Measurements from ENCODE around the gene SPTLC2. TPM values are rescaled to one million over a fixed set of nuclear protein-coding genes. Genes with fewer than 3 reads are reported as not detected.

Gene SPTLC2
- total and polyA plus RNA-seq, 5 donors from 2014 or later: 8.9 to 18.1 (median 10.1) TPM

DNA sequence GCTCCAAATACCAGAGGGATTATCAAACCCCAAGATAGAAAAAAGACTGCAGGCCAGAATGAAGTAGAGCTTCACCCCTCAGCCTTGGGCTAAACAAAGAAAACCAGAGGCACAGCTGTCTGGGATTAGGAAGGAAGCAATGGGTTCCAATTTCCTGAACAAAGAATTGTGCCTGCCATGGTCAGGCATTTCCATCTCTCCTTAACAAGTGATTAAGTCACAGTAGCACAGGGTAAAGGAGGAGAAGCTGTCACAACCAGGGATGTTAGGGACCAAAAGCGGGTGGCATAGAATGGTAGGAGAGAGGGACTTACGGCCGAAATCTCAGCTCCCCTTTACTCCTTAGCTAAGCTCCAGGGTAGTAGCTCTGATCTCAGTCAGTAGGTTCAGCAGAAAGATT is 33.9 kb downstream of the SPTLC2 start:
- peak overlapping the region in 1 of 3 donors; percentile 77 for H3K27ac Mint-ChIP-seq

GRCh38 chr14:77580964-77581505 is 35.4 kb downstream of the SPTLC2 start:
- peaks cover 11% of the 10 kb centered on the region for H3K36me3 ChIP-seq (ENCODE audit: control insufficient read depth, insufficient read depth, low read length)
- Mint-ChIP-seq H3K27me3 (no peaks in the 10 kb centered on the region), H3K27ac (peak overlapping the region; percentile 76 to 79 (median 76)), H3K4me1 (peaks cover 26 to 36% (median 29%) of the 10 kb centered on the region in 4 donors), H3K9me3 (no peaks in the 10 kb centered on the region), H3K36me3 (peaks cover 14% of the 10 kb centered on the region), H3K4me3 (peak overlapping the region; percentile 6 to 92 (median 74))
- peak overlapping the region; percentile 82 for H3K4me3 ChIP-seq (ENCODE audit: low read depth, low read length)
- ATAC-seq (ENCODE audit: low read depth in 2 of 2): peak; percentile 75 to 81
- peak overlapping the region; percentile 49 for H3K27ac ChIP-seq (ENCODE audit: insufficient read depth, low read length, poor library complexity, severe bottlenecking)
- no peaks in the 10 kb centered on the region for H3K9me3 ChIP-seq (ENCODE audit: control insufficient read depth in 2 of 2, low read length in 2 of 2)
- DNase-seq: peak in 2 of 3 donors; percentile 54 to 64
- peaks cover 14% of the 10 kb centered on the region for H3K4me1 ChIP-seq (ENCODE audit: control insufficient read depth, insufficient read depth, low read length, poor library complexity, severe bottlenecking)
- no peaks in the 10 kb centered on the region for H3K27me3 ChIP-seq (ENCODE audit: control insufficient read depth, insufficient read depth, low read length)

More for the DNA sequence above, 33.9 kb downstream of the SPTLC2 start:
- DNase-seq (no peak), ATAC-seq (ENCODE audit: low read depth in 2 of 2) (no peak)
- H3K36me3 ChIP-seq (ENCODE audit: control insufficient read depth, insufficient read depth, low read length): peaks cover 2% of the 10 kb centered on the region
- H3K9me3 ChIP-seq (ENCODE audit: control insufficient read depth in 2 of 2, low read length in 2 of 2): no peaks in the 10 kb centered on the region
- no peak overlapping the region for H3K4me3 ChIP-seq (ENCODE audit: low read depth, low read length)
- Mint-ChIP-seq H3K36me3 (peaks cover 16% of the 10 kb centered on the region), H3K4me1 (peaks cover 28 to 44% (median 32%) of the 10 kb centered on the region in 4 donors), H3K27me3 (no peaks in the 10 kb centered on the region), H3K9me3 (no peaks in the 10 kb centered on the region), H3K4me3 (no peak overlapping the region)
- H3K27me3 ChIP-seq (ENCODE audit: control insufficient read depth, insufficient read depth, low read length): no peaks in the 10 kb centered on the region
- H3K4me1 ChIP-seq (ENCODE audit: control insufficient read depth, insufficient read depth, low read length, poor library complexity, severe bottlenecking): peaks cover 14% of the 10 kb centered on the region
- no peak overlapping the region for H3K27ac ChIP-seq (ENCODE audit: insufficient read depth, low read length, poor library complexity, severe bottlenecking)

GRCh38 chr14:77580477-77580876 is 36.0 kb downstream of the SPTLC2 start:
- peaks cover 16% of the 10 kb centered on the region for H3K36me3 ChIP-seq (ENCODE audit: control insufficient read depth, insufficient read depth, low read length)
- peaks cover 23 to 36% (median 28%) of the 10 kb centered on the region in 4 donors for H3K4me1 Mint-ChIP-seq
- no peaks in the 10 kb centered on the region for H3K9me3 ChIP-seq (ENCODE audit: control insufficient read depth in 2 of 2, low read length in 2 of 2)
- peak overlapping the region in 2 of 4 donors; percentile 21 to 71 for H3K4me3 Mint-ChIP-seq
- DNase-seq (no peak), ATAC-seq (ENCODE audit: low read depth in 2 of 2) (no peak)
- H3K27me3 ChIP-seq (ENCODE audit: control insufficient read depth, insufficient read depth, low read length): no peaks in the 10 kb centered on the region
- no peaks in the 10 kb centered on the region for H3K9me3 Mint-ChIP-seq
- H3K27me3 Mint-ChIP-seq: no peaks in the 10 kb centered on the region
- H3K4me3 ChIP-seq (ENCODE audit: low read depth, low read length): peak overlapping the region; percentile 82
- peak overlapping the region; percentile 49 for H3K27ac ChIP-seq (ENCODE audit: insufficient read depth, low read length, poor library complexity, severe bottlenecking)
- H3K36me3 Mint-ChIP-seq: peaks cover 14% of the 10 kb centered on the region
- peaks cover 14% of the 10 kb centered on the region for H3K4me1 ChIP-seq (ENCODE audit: control insufficient read depth, insufficient read depth, low read length, poor library complexity, severe bottlenecking)
- peak overlapping the region; percentile 76 to 79 (median 76) for H3K27ac Mint-ChIP-seq

GRCh38 chr14:77579780-77580179 is 36.7 kb downstream of the SPTLC2 start:
- peaks cover 14% of the 10 kb centered on the region for H3K4me1 ChIP-seq (ENCODE audit: control insufficient read depth, insufficient read depth, low read length, poor library complexity, severe bottlenecking)
- no peak overlapping the region for H3K4me3 Mint-ChIP-seq
- H3K36me3 ChIP-seq (ENCODE audit: control insufficient read depth, insufficient read depth, low read length): peaks cover 22% of the 10 kb centered on the region
- no peak overlapping the region for H3K27ac ChIP-seq (ENCODE audit: insufficient read depth, low read length, poor library complexity, severe bottlenecking)
- no peaks in the 10 kb centered on the region for H3K9me3 ChIP-seq (ENCODE audit: control insufficient read depth in 2 of 2, low read length in 2 of 2)
- DNase-seq: no peak
- no peaks in the 10 kb centered on the region for H3K27me3 ChIP-seq (ENCODE audit: control insufficient read depth, insufficient read depth, low read length)
- peaks cover 16% of the 10 kb centered on the region for H3K36me3 Mint-ChIP-seq
- no peaks in the 10 kb centered on the region for H3K27me3 Mint-ChIP-seq
- H3K4me3 ChIP-seq (ENCODE audit: low read depth, low read length): no peak overlapping the region
- H3K9me3 Mint-ChIP-seq: no peaks in the 10 kb centered on the region
- peaks cover 21 to 36% (median 27%) of the 10 kb centered on the region in 4 donors for H3K4me1 Mint-ChIP-seq
- H3K27ac Mint-ChIP-seq: no peak overlapping the region
- no peak for ATAC-seq (ENCODE audit: low read depth in 2 of 2)

GRCh38 chr14:77579065-77579464 is 37.4 kb downstream of the SPTLC2 start:
- Mint-ChIP-seq H3K36me3 (peaks cover 22% of the 10 kb centered on the region), H3K27ac (no peak overlapping the region), H3K9me3 (peaks cover 0 to 2% (median 0%) of the 10 kb centered on the region in 7 donors), H3K4me1 (peaks cover 21 to 33% (median 23%) of the 10 kb centered on the region in 4 donors), H3K4me3 (no peak overlapping the region), H3K27me3 (no peaks in the 10 kb centered on the region)
- no peak overlapping the region for H3K4me3 ChIP-seq (ENCODE audit: low read depth, low read length)
- DNase-seq (no peak), ATAC-seq (ENCODE audit: low read depth in 2 of 2) (no peak)
- H3K36me3 ChIP-seq (ENCODE audit: control insufficient read depth, insufficient read depth, low read length): peaks cover 28% of the 10 kb centered on the region
- H3K9me3 ChIP-seq (ENCODE audit: control insufficient read depth in 2 of 2, low read length in 2 of 2): no peaks in the 10 kb centered on the region
- H3K27ac ChIP-seq (ENCODE audit: insufficient read depth, low read length, poor library complexity, severe bottlenecking): no peak overlapping the region
- H3K4me1 ChIP-seq (ENCODE audit: control insufficient read depth, insufficient read depth, low read length, poor library complexity, severe bottlenecking): peaks cover 14% of the 10 kb centered on the region
- H3K27me3 ChIP-seq (ENCODE audit: control insufficient read depth, insufficient read depth, low read length): no peaks in the 10 kb centered on the region

GRCh38 chr14:77574446-77575115 is 41.9 kb downstream of the SPTLC2 start:
- Mint-ChIP-seq H3K4me3 (no peak overlapping the region), H3K4me1 (peaks cover 2 to 8% (median 6%) of the 10 kb centered on the region in 4 donors), H3K27ac (no peak overlapping the region), H3K27me3 (no peaks in the 10 kb centered on the region), H3K36me3 (peaks cover 27% of the 10 kb centered on the region), H3K9me3 (peaks cover 0 to 3% (median 0%) of the 10 kb centered on the region in 7 donors)
- ATAC-seq (ENCODE audit: low read depth in 2 of 2) (no peak), DNase-seq (no peak)
- no peak overlapping the region for H3K27ac ChIP-seq (ENCODE audit: insufficient read depth, low read length, poor library complexity, severe bottlenecking)
- H3K36me3 ChIP-seq (ENCODE audit: control insufficient read depth, insufficient read depth, low read length): peaks cover 44% of the 10 kb centered on the region
- H3K4me3 ChIP-seq (ENCODE audit: low read depth, low read length): no peak overlapping the region
- no peaks in the 10 kb centered on the region for H3K27me3 ChIP-seq (ENCODE audit: control insufficient read depth, insufficient read depth, low read length)
- no peaks in the 10 kb centered on the region for H3K4me1 ChIP-seq (ENCODE audit: control insufficient read depth, insufficient read depth, low read length, poor library complexity, severe bottlenecking)
- H3K9me3 ChIP-seq (ENCODE audit: control insufficient read depth in 2 of 2, low read length in 2 of 2): no peaks in the 10 kb centered on the region

DNA sequence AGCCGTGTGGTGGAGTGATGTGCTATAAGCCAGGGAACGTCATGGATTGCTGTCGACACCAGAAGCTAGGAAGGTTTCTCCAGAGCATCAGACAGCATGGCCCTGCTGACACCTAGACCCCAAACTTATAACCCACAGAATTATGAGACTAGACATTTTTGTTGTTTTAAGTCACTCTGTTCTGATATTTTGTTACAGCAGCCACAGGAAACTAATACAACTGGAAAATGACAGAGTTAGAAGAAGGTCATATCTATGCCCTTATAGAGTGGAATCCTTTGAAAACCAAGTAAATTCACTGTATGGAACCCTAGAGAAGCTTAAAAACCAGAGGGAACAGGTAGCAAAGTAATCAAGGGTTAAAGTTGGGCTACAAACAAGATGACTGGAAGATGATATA is 42.5 kb downstream of the SPTLC2 start:
- peaks cover 47% of the 10 kb centered on the region for H3K36me3 ChIP-seq (ENCODE audit: control insufficient read depth, insufficient read depth, low read length)
- no peak overlapping the region for H3K27ac Mint-ChIP-seq
- peaks cover 32% of the 10 kb centered on the region for H3K36me3 Mint-ChIP-seq

More for the DNA sequence above, 42.5 kb downstream of the SPTLC2 start:
- Mint-ChIP-seq H3K4me1 (peaks cover 0 to 8% (median 4%) of the 10 kb centered on the region in 4 donors), H3K4me3 (no peak overlapping the region), H3K9me3 (peaks cover 0 to 3% (median 0%) of the 10 kb centered on the region in 7 donors), H3K27me3 (no peaks in the 10 kb centered on the region)
- Histone ChIP-seq H3K4me3 (ENCODE audit: low read depth, low read length) (no peak overlapping the region), H3K4me1 (ENCODE audit: control insufficient read depth, insufficient read depth, low read length, poor library complexity, severe bottlenecking) (no peaks in the 10 kb centered on the region), H3K27ac (ENCODE audit: insufficient read depth, low read length, poor library complexity, severe bottlenecking) (no peak overlapping the region), H3K27me3 (ENCODE audit: control insufficient read depth, insufficient read depth, low read length) (no peaks in the 10 kb centered on the region), H3K9me3 (ENCODE audit: control insufficient read depth in 2 of 2, low read length in 2 of 2) (no peaks in the 10 kb centered on the region)
- ATAC-seq (ENCODE audit: low read depth in 2 of 2) (no peak), DNase-seq (no peak)

Measured in CD4-positive, CD25-positive, alpha-beta regulatory T cell (primary cell).